ENCODE data around the gene R3HDM1.

Gene R3HDM1

DNA sequence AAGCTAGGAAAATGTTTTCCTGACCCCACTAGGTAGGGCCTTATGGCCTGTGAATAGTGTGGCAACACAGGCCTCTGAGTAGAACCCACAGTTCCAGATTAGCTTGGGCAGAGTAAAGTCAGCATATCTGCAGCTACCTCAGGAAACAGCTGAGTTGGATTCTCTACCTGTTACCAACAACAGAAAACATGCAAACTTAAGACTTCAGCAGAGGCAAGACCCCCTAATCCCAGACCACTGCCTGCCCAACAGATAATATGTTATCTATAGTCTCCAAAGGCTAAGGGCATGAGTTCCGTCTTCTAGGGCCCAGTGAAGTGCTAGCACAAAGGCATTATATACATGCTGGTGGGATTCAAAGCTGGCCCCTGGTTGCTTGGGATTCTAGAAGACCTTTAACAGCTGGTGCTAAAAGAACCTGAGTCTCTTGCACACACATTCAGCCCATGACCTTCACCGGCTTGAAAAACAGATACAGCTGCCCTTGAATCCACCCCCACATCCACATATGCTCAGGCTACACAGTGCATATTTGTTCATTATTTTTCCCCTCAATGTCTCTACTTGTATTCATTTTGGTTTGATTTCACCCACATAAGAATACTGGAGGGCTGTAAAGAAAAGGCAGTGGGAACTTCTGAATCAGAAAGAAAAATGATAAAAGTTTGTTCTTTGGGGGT is 196.9 kb downstream of the R3HDM1 start:
- peak; percentile 40 for DNase-seq

DNA sequence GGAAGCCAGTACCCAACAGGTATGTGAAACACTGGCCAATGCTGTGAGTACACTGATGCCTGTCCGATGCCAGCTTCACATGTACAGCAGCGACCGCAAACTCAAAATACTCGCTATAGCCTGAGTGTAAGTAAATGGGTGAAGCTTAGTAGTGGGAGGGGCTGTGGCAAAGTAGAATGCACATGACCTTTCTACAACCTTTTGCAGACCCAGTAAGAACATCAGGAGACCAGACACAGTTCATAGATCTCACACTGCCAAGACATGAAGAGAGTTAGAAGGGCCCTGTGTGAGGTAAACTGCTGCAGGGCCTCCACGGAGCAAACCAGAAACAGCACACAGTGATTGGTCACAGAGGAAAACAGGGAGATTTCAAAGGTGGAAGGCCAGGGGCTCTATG is 201.3 kb downstream of the R3HDM1 start:
- no peak for DNase-seq

DNA sequence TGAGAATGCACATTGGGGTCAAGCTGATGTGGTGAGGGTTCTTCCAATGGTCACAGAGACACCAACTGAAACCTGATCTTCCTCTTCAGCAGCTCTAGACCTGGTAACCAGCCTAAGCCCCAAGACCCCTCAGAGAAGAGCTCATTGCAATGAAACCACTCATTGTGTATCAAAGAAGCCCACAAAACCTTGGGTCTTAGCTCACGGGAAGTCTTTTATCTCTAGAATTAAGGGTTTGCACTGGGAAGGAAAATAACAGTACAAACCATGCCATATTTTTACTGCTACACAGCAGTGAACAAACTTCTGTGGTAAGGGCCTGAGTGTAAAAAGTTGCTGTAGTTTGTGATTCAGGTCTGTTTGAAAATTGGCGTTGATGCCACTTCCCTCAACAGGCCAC is 201.8 kb downstream of the R3HDM1 start:
- no peak for DNase-seq

DNA sequence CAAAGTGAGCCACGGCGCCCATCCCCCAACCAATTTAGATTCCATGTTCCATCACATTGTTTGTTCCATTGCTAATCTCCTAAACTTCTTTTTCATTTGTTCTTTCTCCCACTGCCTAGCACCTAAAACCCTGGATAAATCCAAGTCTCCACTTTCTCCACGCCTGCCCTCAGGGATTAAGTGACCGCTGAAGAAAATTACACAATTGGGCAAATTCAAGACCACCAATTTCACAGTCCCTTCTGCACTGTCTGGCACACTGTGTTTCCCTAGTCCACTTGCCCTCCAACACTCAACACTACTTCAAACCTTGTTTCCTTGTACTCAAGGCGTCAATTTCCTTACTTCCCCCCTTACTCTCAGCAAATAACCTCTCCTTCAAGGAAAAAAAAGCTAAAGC is 205.3 kb downstream of the R3HDM1 start:
- no peak for DNase-seq

DNA sequence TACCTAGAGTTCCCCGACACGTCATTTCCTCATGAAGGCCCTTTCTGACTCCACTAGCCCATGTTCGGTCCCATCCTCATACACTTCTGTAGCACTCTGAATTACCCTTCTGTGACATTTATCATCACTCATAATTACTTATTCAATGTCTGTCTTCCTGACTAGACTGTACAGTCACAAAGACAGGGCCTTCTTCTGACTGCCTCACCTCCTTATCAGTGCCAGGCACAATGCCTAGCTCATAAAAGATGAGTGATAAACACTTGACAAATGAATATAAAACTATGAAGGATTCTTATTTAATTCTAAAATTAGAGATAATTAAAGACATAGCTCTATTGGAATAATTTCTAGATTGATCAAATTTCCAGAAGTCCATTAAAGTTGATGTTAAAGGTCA is 208.9 kb downstream of the R3HDM1 start:
- DNase-seq: no peak

DNA sequence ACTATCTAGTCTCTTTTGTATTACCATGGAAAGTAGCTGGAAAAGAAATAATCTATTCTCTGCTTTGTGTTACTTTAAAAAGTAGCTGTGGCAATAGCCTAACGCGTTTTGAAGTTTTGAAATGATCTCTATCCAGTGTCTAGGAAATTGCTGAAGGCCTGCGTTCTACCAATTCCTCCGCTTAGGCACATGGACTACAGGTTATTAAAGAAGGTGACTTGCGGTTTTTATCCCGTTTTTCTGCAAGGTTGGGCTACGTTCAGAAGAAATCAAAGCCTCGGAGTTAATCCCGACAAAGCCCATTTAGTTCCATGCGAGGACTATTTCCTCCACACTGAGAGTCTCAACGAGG is 209.7 kb downstream of the R3HDM1 start:
- no peak for DNase-seq

DNA sequence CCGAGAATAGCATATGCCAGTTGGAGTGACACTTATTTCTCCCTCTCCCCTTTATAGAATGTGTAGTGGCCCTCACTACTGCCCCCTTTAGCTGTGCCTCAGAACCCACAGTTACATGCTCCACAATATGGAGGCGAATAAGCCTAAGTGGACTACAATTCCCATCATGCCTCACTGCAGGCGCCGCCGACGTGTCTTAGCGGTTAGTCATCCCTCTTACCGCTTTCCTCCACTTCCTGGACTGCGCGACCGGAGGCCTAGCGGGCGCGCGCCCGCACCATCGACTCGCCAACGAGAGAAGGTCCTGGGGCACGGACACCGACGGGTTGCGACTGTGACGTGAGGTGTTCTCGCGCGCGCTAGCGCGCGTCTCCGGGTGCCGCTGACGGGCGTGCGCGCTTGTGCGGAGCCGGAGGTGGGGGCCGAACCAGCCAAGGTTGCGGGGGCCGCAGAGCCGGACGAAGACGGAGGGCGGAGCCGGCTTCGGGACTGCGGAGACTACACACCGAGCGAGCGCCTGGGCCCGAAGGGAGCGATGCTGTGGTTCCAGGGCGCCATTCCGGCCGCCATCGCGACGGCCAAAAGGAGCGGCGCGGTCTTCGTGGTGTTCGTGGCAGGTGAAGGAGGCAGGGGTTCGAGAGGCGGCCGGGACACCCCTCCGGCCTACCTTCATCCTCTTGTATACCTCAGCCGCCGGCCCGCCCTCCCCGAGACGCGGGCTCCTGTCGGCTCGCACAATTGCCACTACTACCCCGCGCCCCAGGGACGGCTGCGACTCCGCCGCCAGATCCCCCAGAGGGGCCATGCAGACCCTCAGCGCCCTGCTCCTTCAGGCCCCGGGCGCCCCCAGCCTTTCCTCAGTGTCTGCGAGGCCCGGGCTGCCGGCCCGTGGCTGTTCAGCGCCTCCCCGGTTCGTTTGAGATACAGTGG is 210.4 kb downstream of the R3HDM1 start, which contains the start of gene UBXN4:
Gene UBXN4 (plus strand): TSS at position 461 of the 930 bp plus-strand sequence. CDS start 75 bp downstream, at position 536.
- peak; percentile 97 for DNase-seq

DNA sequence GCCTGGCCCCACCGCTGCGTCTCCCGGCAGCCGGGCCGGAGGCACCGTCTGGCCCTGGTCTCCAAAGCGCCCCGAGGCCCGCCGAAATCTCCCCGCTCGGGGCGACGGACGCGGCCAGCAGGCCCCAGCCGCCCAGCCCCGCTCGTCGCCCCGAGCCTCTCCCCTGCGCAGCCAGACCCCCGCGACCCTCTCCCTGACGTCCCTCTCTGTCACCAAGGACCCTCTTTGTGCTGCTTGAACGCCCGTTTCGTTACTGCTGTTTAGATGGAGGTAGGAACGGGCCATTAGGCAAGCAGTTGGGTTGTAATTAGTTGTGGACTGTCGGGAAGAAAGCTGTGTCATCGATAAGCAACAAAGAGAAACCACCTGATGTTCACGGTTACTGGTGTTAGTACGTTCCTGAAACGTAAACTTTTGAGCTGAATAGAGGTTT is 211.1 kb downstream of the R3HDM1 start:
- peak; percentile 44 for DNase-seq

DNA sequence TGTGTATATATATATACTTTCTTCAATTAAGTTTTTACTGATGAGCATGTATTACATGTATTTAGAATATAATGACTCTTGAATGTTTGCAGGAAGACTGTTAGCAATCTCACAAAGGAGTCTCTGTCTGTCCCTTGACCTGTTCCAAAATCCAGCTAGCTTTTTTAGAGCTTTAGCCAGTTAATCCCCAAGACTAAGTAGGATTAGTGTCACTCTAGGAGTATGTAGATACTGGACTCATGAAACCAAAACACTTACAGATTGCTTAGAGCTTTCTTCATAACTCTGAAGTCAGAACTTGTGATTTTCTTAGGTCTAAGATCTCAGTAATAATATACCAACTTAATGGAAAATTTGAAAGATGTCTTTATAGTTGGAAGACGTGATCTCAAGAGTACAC is 212.6 kb downstream of the R3HDM1 start:
- DNase-seq: no peak

DNA sequence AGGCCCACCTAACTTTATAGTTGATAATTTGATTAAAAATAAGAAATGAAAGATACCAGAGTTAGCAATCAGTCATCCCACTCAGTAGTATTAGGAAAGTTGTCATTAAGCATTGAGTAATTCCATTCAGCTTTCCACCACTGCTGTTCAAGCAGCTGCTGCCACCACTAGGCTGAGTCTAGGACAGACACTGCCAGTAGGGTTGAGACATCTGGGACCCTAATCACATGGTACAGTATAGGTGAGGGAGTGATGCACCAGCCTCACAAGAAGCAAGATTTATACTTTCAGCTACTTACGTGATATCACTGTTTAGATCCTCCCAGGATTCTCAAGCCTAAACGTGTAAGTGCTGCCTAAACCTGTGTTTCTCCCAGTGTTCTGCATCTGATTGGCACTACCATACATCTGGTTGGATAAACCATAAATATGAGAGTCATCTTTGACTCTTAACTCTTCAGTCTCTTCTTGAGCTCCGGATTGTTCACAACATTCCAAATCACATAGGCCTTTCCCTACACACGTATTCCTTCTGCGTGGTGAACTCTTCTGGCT is 213.6 kb downstream of the R3HDM1 start:
- no peak for DNase-seq

DNA sequence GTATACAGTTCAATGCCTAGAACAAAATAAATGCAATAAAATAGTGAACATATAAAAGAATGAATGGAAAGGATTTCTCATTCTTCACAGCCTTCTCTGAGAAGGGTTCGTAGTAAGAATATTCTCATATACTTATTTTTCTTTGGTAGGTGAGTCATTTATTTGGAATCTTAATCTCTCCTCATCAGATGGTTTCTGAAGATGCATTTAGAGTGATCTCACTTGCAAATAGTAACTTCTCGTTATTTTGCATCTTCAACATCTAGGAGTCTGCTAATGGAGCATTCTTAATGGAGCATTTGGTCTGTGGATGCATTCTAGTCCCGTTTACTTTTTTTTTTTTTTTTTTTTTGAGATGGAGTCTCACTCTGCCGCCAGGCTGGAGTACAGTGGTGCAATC is 214.3 kb downstream of the R3HDM1 start:
- no peak for DNase-seq

DNA sequence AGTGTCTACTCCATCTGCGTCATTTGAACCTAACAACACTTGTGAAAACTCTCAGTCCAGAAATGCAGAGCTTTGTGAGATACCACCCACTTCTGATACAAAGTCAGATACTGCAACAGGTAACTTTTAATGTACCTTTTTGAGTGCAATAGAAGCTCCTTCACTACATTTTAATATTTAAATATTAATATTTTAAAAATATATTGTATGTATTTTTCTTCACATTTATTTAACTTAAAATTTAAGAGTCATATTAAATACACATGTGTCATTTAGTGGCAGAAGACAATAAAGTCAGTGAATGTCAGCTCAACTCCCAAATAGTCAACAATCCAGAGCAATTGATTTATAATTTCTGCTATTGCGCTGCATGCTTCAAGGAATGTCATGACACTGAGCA is 224.3 kb downstream of the R3HDM1 start:
- DNase-seq: no peak

DNA sequence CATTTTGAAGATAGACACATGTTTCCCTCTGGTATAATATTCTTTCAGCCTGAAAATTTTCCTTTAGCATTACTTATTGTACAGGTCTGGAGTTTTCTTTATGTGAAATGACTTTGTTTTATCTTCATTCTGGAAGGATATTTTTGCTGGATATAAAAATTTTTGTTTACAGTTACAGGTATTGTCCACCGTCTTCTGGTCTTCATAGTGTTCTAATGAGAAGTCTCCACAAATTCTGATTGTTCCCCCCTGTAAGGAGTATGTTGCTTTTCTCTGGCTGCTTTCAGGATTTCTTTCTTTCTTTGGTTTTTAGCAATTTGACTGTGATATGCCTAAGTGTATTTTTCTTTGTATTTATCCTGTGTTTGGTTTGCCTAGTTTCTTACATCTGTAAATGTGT is 225.4 kb downstream of the R3HDM1 start:
- no peak for DNase-seq

DNA sequence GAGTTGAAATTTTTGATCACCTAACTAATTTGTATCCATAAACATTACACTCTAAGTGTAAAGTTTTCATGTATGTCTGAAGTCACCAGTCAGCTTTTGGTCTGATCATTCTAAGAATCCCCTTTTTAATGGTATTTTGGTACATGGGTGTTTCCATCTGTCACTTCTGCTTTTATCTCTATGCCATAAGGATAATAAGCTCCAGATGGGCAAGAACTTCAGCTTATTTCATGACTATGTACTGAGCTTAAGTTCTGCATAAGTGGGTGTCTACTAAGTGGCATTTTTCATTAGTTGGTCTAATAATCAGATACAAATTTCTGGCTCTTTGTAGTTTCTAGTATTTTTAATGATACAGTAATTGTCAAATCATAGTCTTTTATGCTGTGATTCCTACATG is 230.7 kb downstream of the R3HDM1 start:
- DNase-seq: peak; percentile 74

DNA sequence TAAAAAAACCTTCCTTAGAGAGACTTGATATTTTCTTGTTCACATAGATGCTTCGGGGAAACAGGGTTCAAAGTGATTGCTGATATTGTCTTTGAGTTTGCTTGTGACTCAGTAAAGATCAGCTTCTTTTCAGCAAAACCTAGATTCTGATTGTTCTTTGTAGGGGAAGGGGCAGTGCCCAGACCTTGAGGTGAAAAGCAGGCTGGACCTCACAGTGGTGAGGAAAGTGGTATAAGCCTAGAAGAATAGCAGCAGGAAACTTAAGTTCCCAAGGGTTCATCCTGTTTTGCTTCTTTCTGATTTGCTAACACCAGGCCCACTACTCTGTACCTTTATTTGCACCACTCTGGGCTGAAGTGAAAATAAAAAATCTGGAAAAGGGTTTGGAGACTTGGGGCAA is 231.2 kb downstream of the R3HDM1 start:
- no peak for DNase-seq

DNA sequence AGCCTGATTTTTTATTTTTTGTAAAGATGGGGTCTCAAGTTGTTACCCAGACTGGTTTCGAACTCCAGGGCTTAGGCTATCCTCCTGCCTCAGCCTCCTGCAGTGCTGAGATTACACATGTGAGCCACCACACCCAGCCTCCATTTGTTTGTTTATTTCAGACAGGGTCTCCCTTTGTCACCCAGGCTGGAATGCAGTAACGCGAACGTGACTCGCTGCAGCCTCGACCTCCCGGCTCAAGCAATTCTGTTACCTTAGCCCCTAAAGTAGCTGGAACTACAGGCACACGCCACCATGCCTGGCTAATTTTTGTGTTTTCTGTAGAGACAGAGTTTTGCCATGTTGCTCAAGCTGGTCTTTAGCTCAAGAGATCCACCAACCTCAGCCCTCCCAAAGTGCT is 237.6 kb downstream of the R3HDM1 start:
- DNase-seq: no peak

DNA sequence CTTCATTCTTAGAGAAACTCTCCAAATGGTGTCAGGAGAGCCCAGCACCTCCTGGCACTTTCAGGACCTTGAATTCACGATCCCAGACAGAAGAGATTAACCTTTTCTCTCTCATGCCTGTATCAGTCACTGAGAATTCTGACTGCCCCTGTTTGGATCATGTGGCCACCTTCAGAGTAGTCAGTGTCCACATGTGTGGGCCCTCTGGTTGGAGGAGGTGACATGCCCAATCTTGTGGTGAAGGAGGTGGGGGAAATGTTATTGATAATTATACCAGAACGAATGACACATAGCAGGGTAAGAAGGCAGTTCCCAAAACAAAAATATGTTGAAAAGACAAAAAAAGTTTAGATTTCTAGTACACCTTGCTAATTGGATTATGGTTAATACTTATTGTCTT is 242.0 kb downstream of the R3HDM1 start:
- DNase-seq: no peak

DNA sequence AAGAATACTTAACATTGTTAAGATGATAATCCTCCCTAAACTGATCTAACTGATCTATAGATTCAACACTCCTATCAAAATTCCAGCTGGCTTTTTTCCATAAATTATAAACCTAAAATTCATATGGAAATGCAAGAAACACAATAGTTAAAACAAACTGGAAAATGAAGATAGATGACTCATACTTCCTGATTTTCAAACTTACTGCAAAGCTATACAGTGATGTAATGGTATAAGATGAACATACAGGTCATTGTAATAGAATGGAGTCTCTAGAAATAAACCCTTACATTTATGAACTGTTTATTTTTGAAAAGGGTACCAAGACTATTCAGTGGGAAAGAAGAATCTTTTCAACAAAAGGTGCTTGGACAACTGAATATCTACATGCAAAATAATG is 242.6 kb downstream of the R3HDM1 start:
- no peak for DNase-seq
